ENCODE measurements around the gene OTC.

Gene OTC

GRCh38 chrX:38368774-38369173 lies 16.4 kb downstream of the OTC start:
- TF ChIP-seq TCF12 (IDR thresholded peaks at IDR 0.05; ENCODE audit: low read depth) (no peak), NFIC (IDR thresholded peaks at IDR 0.05) (no peak), REST (IDR thresholded peaks at IDR 0.05; ENCODE audit: low read depth) (no peak), YY1 (IDR thresholded peaks at IDR 0.05; ENCODE audit: low read depth) (no peak), TEAD4 (IDR thresholded peaks at IDR 0.05) (no peak), RAD21 (IDR thresholded peaks at IDR 0.05; ENCODE audit: low read depth) (no peak), EGR1 (IDR thresholded peaks at IDR 0.05) (no peak), CREB1 (IDR thresholded peaks at IDR 0.05; ENCODE audit: low read depth) (no peak), USF1 (IDR thresholded peaks at IDR 0.05) (no peak), CEBPB (IDR thresholded peaks at IDR 0.05) (no peak), ZBTB7A (IDR thresholded peaks at IDR 0.05; ENCODE audit: low read depth) (no peak)

GRCh38 chrX:38371641-38372040 lies 19.2 kb downstream of the OTC start:
- TF ChIP-seq CEBPB (IDR thresholded peaks at IDR 0.05) (no peak), EGR1 (IDR thresholded peaks at IDR 0.05) (no peak), ZBTB7A (IDR thresholded peaks at IDR 0.05; ENCODE audit: low read depth) (no peak), YY1 (IDR thresholded peaks at IDR 0.05; ENCODE audit: low read depth) (no peak), NFIC (IDR thresholded peaks at IDR 0.05) (no peak), EP300 (IDR thresholded peaks at IDR 0.05; ENCODE audit: borderline replicate concordance) (no peak), FOXM1 (IDR thresholded peaks at IDR 0.05; ENCODE audit: borderline replicate concordance, low read depth) (no peak)

GRCh38 chrX:38374431-38374830 lies 22.0 kb downstream of the OTC start:
- TF ChIP-seq MAX (IDR thresholded peaks at IDR 0.05) (no peak), NFIC (IDR thresholded peaks at IDR 0.05) (no peak), REST (IDR thresholded peaks at IDR 0.05; ENCODE audit: low read depth) (no peak), TEAD4 (IDR thresholded peaks at IDR 0.05) (no peak), ZBTB7A (IDR thresholded peaks at IDR 0.05; ENCODE audit: low read depth) (no peak), EP300 (IDR thresholded peaks at IDR 0.05; ENCODE audit: borderline replicate concordance) (no peak), YY1 (IDR thresholded peaks at IDR 0.05; ENCODE audit: low read depth) (no peak), TAF1 (IDR thresholded peaks at IDR 0.05; ENCODE audit: low read depth) (no peak), FOXM1 (IDR thresholded peaks at IDR 0.05; ENCODE audit: borderline replicate concordance, low read depth) (no peak), RAD21 (IDR thresholded peaks at IDR 0.05; ENCODE audit: low read depth) (no peak), CREB1 (IDR thresholded peaks at IDR 0.05; ENCODE audit: low read depth) (no peak), TCF12 (IDR thresholded peaks at IDR 0.05; ENCODE audit: low read depth) (no peak)

- TF ChIP-seq USF1 (IDR thresholded peaks at IDR 0.05) (no peak), NFIC (IDR thresholded peaks at IDR 0.05) (no peak), REST (IDR thresholded peaks at IDR 0.05; ENCODE audit: low read depth) (no peak), TEAD4 (IDR thresholded peaks at IDR 0.05) (no peak), FOXM1 (IDR thresholded peaks at IDR 0.05; ENCODE audit: borderline replicate concordance, low read depth) (no peak), EGR1 (IDR thresholded peaks at IDR 0.05) (no peak), TAF1 (IDR thresholded peaks at IDR 0.05; ENCODE audit: low read depth) (no peak), EP300 (IDR thresholded peaks at IDR 0.05; ENCODE audit: borderline replicate concordance) (no peak)
Observed at GRCh38 chrX:38375891-38376290, 23.5 kb downstream of the OTC start.

- TF ChIP-seq USF1 (IDR thresholded peaks at IDR 0.05): no peak
- no peak for TF ChIP-seq FOXM1 (IDR thresholded peaks at IDR 0.05; ENCODE audit: borderline replicate concordance, low read depth)
- no peak for TF ChIP-seq TAF1 (IDR thresholded peaks at IDR 0.05; ENCODE audit: low read depth)
- no peak for TF ChIP-seq REST (IDR thresholded peaks at IDR 0.05; ENCODE audit: low read depth)
- no peak for TF ChIP-seq MAX (IDR thresholded peaks at IDR 0.05)
- TF ChIP-seq CEBPB (IDR thresholded peaks at IDR 0.05): no peak
- TF ChIP-seq EGR1 (IDR thresholded peaks at IDR 0.05): no peak
- no peak for TF ChIP-seq EP300 (IDR thresholded peaks at IDR 0.05; ENCODE audit: borderline replicate concordance)
- TF ChIP-seq NFIC (IDR thresholded peaks at IDR 0.05): no peak
- no peak for TF ChIP-seq YY1 (IDR thresholded peaks at IDR 0.05; ENCODE audit: low read depth)
Observed at GRCh38 chrX:38376747-38377146, 24.3 kb downstream of the OTC start.

Data from Ishikawa (cell line).